ENCODE results near the gene CNNM2.
A peak's percentile ranks its signal among the peaks of the same experiment; 100 is the strongest.

CNNM2 gene

DNA sequence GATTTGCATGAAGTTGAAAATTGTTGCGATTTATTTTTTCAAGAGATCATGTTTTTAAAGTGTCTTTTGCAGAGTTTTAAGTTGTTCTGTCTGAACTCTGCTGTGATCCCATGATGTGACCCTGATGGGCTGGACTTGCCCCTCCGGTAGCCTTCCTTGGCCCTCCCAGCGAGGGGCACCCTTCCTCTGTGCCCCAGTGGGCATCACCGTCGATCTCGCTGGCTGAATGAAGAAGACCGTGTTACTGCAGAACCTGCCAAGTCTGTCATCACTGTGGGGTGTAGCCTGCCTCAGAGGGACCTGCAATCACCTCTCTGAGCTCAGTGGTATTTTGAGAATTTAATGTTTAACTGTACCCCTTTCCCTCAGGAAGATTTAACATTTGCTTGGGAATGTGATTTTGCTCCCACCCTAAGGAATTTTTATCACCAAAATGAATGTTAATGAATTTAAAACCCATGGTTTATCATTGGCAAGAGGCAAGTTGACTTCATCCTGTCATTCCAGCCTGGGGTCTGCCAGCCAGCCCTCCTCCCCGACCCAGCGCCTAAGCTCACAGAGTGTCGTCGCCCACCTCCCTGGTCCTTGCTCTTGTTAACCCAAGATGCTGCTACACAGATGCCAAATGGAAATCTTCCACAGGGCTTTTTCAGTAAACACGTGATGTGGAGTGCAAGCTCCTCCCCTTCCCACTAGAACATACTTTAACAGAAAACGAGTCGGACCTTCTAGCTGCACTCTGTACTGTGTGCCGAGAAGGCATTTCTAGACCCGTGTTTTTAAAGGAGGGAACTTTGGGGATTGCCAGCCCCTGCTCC is 159.6 kb downstream of the CNNM2 start:
- no peak for DNase-seq

DNA sequence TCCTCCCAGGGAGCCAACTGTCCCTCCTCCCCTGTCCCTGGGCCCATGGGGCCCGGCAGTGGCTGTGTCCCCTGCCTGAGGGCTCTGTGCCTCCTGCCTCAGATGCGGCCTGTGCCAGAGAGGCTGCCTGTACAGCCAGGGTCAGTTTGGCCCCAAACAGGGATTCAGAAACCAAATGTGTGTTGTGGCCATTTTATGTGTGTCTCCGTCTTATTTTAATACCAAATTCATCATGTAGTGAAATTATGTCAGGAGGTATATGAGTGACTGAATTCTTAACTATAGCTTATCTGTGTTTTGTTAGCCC is 160.2 kb downstream of the CNNM2 start:
- no peak for DNase-seq

DNA sequence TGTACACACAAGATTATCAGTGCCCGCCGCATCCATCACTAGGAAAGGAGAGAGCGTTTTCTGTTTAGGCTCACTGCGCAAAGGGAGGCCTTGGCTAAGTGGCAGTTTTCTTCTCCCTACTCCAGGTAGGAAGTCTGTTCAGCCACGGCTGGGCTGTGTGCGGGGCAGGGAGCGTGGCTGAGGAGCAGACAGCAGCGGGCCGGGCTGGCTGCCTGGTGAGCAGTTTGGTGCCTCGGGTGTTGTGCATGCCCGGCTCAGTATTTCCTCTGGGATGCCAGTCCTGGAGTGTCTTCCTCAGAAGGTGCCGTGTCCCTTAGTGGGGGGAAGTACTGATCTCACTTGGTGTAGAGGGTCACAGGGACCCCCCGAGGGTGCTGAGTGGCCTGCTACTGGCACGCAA is 160.6 kb downstream of the CNNM2 start:
- DNase-seq: no peak

DNA sequence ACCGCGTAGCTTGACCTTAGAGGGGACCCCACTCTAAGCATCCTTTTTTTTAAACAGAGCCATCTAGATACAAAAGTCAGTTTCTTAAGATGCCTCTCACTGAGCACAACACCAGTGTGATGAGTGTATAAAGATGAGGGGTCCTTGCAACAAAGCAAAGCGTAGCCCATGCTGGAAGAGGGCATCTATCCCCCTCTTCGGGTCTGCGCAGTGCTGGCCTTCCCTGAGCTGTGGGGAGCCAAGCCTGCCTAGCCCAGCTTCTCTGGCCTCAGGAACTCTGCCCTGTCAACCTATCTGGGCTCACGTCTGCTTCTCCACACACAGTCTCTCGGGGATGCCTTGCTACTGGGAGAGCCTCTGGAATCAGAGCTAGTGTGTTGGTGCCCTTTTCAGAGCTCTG is 161.0 kb downstream of the CNNM2 start:
- no peak for DNase-seq

DNA sequence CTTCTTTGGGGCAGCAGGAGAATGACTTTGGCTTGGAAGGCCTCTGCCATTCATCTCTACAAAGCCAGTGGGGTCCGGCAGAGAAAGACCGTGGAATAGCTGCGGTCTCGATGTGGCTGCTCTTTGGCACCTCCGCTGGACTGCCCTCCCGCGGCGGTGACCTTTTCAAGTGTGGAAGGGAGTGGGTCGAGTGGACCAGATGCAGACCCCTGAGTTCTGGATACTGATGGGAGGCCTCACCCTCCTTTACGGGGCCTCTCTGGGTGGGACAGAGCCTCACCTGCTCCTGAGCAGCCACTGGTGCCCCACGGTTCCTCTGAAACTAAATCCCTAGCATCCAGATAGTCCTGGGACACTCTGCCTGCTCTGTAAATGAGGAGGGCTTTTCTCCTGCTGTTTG is 161.9 kb downstream of the CNNM2 start:
- DNase-seq: no peak

DNA sequence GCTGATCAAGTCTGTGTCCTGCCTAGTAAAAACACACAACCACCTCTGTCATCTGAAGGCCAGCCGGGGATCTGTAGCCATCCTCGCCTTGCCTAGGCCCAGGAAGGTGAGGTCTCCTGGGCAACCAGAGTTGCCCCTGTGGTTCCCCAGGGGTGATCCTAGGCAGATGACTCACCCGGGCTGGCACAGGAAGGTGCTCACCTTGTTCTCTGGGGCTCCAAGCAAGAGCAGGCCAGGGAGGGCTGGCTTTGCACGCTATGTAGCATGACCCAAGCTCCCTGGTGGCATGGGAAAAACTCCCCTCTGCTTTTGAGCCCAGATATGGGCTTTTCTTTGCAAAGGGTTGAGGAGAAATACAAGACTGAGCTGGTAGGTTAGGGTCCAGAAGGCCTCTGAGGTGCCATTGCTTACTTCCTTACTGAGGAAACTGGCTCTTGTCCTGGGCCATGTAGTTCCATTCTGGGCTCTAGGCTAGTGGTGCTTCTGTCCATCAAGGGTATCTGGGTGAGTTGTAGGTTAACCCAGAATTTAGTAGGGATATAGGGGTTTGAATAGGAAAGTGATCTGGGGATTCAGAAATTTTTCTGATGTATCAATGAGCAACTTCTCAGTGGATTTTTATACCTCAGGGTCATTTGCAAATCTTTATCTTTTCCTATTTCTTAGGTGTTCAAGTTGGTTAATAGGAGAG is 162.9 kb downstream of the CNNM2 start:
- DNase-seq: no peak

DNA sequence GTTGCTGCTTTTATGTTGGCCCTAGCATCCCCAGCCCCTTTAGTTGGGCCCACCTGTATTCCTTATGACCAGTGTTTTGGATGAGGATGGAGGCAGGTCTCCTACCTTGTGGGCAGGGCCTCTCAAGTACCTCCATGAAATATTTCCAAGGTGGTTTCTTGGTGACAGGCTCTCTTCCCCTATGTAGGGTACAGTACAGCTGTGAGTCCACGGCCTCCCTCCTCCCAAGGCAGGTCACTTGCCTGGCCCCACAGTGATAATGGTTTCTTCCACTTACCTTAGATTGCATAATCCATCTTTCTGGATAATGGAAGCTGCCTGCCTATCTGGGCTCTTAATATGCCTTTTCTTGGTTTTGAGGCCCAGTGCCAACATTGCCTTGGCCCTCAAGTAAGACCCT is 164.6 kb downstream of the CNNM2 start:
- DNase-seq: no peak

DNA sequence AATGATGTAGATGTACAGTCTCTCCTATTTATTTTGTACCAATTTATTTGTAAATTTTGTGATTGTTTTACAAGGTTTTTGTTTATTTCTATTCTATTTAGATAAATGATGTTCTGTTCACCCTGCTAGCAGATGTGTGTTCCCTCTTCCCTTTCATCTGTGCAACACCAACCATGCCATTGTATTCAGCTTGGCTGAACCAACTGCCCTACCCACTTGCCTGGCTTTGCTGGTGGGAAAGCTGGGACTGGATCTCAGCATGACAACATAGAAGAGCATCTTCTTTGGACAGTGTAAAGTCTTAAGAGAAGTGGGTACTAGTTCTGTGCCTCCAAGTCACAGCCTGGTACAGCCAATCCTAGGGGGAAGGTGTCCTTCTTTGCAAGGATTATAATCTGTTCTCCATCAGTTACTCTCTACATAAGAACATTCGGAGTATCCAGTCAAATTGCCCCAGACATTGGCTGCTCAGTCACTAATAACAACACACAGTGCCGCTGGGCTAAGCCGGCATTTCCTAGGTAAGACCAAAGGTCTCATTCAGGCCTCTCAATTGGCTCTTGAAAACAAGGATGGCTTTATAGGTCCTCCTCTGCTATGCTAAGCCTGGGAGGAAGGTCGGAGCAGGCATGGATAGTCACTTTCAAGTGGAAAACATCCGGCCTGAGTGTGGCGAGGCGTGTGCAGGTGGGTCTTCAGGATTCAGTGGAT is 165.3 kb downstream of the CNNM2 start:
- DNase-seq: no peak

DNA sequence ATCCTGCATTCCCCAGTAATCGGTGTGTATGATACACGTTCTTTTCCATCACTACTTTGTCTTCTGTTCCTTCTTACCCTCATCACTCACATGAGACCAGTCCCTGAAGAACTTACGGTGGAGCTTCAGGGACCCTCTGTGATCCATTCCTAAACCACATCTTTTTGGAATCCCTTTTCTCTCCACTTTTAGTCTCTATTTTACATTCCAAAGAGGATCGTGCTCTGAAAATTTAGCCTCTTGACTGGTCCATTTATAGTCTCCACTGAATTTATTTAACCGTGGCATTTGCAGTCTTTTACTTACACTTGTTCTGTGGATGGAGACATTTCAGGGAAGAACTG is 165.9 kb downstream of the CNNM2 start:
- DNase-seq: no peak

DNA sequence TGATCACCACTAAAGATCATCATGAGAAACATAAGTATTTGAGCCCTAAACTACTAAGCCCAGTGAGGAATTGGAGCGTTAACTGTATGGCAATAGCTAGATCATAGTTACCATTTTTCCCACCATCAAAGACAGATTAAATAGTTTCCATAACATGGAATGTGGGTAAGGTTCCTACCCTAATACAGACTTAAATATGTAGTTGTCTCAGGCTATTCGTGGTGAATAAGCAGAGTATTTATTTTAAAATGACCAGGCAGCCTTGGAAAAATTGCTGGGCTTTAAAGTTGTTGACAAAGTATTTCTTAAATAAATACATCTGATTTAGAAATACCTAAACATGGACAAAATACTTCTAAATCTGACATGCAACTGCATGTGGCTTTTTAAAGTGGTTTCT is 168.2 kb downstream of the CNNM2 start:
- no peak for DNase-seq

DNA sequence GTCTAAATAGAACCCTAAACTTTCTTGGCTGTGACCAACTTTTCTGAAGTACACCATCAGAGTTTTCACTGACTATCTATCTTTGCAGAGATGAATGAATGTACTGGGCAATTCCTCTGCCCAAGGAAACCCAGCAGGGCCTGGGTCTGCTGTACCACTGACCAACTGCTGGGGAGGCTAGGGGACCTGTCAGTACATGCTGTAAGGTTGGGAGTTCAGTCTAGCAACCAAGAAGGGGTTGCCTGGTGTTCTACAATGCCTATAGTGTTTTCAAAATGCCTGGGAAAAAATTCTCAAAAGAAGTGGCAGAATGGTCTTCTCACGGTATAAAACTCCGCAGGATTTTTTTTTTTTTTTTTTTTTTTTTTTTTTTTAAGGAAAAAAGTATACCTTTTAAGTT is 168.7 kb downstream of the CNNM2 start:
- DNase-seq: no peak

DNA sequence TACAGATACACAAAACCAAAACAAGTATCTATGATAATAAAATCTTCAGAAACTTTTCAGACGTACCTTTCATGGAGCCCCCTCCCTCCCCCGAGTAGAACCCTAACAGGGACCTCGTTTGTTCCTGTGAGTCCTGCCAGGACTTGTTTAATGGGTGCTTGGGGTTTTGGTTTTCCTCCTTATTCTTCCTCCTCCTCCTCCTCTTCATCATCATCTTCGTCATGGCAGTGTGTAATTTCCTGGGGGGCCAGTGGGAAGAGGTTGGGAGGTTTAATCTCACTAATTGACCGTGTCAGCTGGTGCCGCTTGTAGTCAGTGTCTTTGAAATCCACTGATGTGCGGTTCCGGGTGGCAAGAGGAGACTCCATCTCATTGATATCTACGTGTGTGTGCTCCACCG is 171.4 kb downstream of the CNNM2 start:
- DNase-seq: no peak

DNA sequence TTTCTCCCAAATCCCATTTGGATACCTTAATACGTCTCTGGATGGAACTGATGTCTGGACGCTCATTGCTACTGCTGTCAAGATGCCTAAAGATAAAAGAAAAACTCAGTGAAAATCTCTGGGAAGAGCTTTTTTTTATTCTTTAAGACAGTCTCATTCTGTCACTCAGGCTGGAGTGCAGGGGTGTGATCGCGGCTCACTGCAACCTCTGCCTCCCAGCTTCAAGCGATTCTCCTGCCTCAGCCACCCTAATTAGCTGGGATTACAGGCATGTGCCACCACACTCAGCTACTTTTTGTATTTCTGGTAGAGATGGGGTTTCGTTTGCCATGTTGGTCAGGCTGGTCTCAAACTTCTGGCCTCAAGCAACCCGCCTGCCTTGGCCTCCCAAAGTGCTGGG is 172.8 kb downstream of the CNNM2 start:
- no peak for DNase-seq

DNA sequence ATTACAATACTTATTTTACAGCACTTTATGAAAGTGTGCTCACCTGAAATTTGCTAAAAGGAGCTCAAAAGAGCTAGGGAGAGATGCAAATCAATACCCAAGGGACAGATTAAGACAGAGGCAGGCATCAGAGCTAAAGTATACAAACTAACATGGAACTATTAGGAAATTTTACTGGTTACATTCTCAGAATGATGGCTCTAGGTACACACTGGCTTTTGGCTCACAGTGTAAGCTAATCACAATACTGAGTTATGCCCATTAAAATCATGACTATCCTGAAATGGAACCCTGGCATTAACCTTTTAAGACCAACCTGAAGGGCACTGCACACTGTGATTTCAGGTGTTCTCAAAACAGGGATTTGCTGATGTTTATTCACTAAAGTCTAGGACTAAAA is 176.9 kb downstream of the CNNM2 start:
- no peak for DNase-seq

DNA sequence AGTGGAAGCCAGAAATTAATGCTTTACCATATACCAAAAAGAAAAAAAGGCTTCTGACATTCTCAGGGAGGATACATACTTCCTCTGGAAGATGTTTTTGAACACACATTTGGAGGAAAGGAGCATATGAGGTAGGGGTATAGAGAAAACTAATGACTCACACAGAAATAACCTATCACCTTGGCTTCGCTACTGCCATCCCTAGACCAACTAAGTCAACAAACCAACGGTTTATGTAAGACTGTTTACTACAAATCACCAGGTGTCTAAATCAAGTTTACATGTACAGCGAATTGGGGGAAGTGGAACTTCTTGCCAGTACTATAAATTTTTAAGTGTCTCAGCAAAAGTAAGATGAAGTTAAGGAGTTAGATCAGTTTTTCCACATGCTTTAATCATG is 178.0 kb downstream of the CNNM2 start:
- no peak for DNase-seq

DNA sequence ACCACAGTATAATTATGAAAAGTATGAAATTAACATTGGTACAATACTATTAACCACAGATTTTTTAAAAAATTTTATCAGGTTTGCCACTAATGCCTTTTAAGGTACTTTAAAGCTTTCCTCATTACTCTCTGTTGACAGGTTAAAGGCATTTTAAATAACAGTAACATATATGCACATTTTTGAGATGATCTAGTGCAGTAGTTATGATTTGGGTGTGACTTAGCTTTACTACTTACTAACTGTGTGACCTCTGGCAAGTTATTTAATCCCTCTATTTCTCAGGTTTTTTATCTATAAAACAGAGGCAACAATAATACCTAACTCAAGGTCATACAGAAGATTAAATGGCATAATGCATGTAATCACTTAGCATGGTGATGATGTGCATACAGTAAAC is 180.1 kb downstream of the CNNM2 start:
- DNase-seq: no peak

DNA sequence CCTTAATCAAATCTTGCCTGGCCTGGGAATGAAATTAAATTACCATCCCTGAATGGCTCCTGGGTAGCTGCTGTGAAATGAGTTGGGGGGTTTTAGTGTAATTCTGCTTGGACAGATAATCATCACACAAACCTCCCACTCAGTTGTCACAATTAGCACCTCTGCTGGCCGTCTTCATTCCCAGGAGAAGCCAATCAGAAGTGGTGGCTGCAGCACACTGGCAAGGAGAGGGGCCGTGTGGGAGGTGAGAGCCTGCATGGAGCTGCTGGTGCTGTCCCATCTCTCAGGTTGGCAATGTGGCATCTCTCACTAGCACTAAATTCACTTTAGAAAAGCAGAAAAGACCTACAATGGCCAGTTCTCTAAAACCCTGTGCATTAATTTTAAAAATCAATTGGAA is 182.5 kb downstream of the CNNM2 start:
- DNase-seq: no peak

DNA sequence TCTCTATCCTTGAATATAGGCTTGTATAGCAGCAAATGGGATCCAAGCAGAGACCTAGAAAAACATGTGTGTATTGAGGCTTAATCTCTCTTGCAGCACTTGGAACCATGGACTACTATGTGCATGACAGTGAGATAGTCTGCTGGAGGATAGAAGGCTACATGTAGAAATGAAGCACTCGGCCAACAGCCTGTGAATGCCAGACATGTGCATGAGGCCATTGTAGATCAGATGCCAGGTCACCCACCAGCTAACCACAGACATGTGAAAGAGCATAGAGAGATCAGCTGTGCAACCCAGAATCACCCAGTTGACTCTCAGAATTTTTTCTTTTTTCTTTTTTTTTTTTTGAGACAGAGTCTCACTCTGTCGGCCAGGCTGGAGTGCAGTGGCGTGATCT is 184.1 kb downstream of the CNNM2 start:
- no peak for DNase-seq

DNA sequence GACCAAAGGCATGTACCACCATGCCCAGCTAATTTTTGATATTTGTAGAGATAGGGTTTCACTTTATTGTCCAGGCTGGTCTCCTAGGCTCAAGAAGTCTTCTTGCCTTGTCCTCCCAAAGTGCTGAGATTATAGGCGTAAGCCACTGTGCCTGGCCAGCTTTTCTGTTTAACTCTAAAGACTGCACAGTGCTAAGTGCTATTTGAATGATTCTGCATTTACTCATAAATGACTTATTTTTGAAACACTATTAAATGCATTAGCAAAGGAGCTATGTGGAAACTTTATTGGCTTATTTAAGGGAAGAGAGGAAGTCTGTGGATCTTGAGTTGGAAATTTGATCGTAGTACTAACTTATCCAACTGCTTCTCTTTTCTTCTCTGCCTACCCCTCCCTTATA is 185.9 kb downstream of the CNNM2 start:
- no peak for DNase-seq

DNA sequence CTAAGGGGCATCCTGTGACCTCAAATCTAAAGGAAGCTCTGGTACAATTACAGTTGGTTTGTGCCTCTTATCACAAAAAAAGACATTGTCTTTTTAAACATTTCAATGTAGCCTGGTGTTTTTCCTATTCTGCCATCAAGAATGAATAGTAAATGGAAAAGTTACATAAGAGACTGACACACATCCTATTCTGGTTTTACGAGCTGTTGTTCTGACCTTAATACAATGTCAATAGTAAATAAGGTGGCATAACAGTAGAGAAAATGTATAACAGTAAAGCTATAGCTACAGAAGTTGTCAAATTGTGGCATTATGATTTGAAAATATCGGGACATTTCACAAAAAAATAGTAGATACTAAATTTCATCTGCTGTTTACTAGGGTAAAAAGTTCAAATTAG is 186.6 kb downstream of the CNNM2 start:
- no peak for DNase-seq

DNA sequence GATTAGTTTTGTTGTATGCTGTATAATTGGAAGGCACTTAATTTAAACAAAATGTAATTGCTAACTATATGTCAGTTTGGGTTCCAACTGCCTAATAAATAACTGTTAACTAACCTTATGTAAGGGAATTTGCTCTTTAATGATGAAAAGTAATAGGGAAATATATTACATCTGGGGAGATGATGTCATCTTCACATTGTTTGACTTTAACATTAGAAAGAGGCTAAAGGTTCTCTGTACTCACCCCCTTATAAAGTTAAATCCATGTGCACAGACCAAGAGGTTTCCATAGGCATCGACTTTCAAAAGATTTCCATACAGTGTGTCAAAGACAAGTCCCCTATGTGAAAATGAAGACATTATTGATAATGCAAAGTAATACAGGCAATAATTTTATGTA is 187.4 kb downstream of the CNNM2 start:
- no peak for DNase-seq

DNA sequence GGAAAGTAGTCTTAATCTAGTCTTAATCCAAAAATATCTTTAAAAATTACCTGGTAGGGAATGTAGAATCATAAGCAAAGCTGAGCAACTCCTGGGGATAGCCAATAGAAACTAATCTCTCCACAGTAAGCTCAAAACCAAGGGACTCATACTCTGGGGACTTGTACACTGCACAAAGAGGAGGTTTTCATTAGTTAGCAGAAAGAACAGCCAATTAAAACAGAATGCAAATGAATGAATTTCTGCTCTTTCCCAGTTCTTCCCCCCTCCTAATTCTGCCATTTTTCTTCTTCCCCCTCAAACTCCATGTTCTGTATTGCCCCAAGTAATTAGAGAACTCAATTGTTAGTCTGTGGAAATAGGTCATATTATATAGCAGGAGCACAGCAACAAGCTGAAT is 188.4 kb downstream of the CNNM2 start:
- no peak for DNase-seq

DNA sequence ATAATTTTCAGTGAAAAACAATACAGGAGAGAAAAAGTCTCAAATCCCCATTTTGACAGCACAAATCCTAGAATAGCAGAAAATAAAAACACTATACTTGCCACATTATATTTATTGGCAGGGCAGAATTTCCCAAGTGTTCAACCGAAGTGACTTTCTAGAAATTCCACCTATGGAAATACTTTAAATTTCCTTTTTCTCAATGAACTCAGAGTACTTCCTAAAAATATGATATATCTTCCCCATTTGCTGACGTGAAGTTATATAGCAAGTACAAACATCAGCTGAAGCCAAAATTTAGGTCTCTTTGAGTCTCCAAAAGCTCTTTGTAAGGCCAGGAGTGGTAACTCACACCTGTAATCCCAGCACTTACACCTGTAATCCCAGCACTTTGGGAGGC is 191.7 kb downstream of the CNNM2 start:
- peak; percentile 71 to 77 for DNase-seq

DNA sequence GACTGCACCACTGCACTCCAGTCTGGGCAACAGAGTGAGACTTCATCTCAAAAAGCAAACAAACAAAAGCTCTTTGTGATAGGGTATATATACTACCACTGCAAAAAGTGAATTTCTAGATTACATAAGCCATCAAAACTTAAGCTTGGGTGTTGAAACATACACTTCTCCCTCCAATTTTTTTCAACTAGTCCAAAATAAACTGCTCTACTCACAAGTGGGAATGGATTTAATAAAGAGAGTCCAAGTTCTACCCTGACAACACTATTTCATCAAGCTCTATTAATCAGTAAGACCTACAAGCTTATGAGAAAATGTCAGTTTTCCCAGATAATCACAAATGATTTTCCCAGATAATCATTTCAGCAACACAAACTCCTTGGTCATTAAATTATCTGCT is 192.3 kb downstream of the CNNM2 start:
- DNase-seq: peak; percentile 16 to 21
